Mesendoderm (in vitro differentiated cells): ENCODE data around the gene SHOC1.
"Not testable (repeated sequence)": the region's sequence is repeated elsewhere in the genome, so short reads cannot be mapped to it uniquely, and the experiment has no call there.

ENCODE experiments used
- DNase-seq: peaks from one replicate; pipeline ENCODE4 v3.0.0; 2013
- H2AK5ac ChIP-seq: 2 replicates; pipeline ENCODE4 v1.6.1; 2013; ENCODE audit warnings: low read length, inconsistent platforms
- H2BK120ac ChIP-seq: 2 replicates; pipeline ENCODE4 v1.6.1; 2013; ENCODE audit warnings: low read depth, mild to moderate bottlenecking, low read length, moderate library complexity, mixed read lengths
- H2BK15ac ChIP-seq: replicated peaks from 2 replicates; pipeline ENCODE4 v1.6.1; 2013; ENCODE audit warnings: low read depth, mild to moderate bottlenecking, moderate library complexity
- H2BK5ac ChIP-seq: 2 replicates; pipeline ENCODE4 v1.6.1; 2013; ENCODE audit warnings: low read length, inconsistent platforms
- H3K18ac ChIP-seq: 2 replicates; pipeline ENCODE4 v1.6.1; 2013; ENCODE audit warnings: mild to moderate bottlenecking, low read length, mixed read lengths
- H3K23ac ChIP-seq: one replicate; pipeline ENCODE4 v1.6.1; 2013; ENCODE audit warnings: low read length
- H3K27ac ChIP-seq: 2 replicates; pipeline ENCODE4 v1.5.1; 2013; ENCODE audit warnings: low read depth, mild to moderate bottlenecking, inconsistent platforms, low read length, moderate library complexity
- H3K27me3 ChIP-seq: 2 replicates; pipeline ENCODE4 v1.6.1; 2013; ENCODE audit warnings: low read length, control low read depth, mild to moderate bottlenecking, inconsistent platforms; ENCODE audit not compliant: insufficient read depth, poor library complexity
- H3K36me3 ChIP-seq: 2 replicates; pipeline ENCODE4 v1.6.1; 2013; ENCODE audit warnings: low read length, inconsistent platforms; ENCODE audit not compliant: control insufficient read depth, insufficient read depth
- H3K4ac ChIP-seq: one replicate; pipeline ENCODE4 v1.6.1; 2013; ENCODE audit warnings: low read depth, mild to moderate bottlenecking, low read length, moderate library complexity
- H3K4me1 ChIP-seq: 2 replicates; pipeline ENCODE4 v1.6.1; 2013; ENCODE audit warnings: low read depth, low read length, inconsistent platforms; ENCODE audit not compliant: control insufficient read depth
- H3K4me2 ChIP-seq: 2 replicates; pipeline ENCODE4 v1.6.1; 2013; ENCODE audit warnings: low read length
- H3K4me3 ChIP-seq: 2 replicates; pipeline ENCODE4 v1.5.1; 2013; ENCODE audit warnings: mild to moderate bottlenecking, low read length
- H3K56ac ChIP-seq: one replicate; pipeline ENCODE4 v1.6.1; 2013; ENCODE audit warnings: low read length
- H3K79me1 ChIP-seq: 2 replicates; pipeline ENCODE4 v1.6.1; 2013; ENCODE audit warnings: low read length, inconsistent platforms
- H3K79me2 ChIP-seq: 2 replicates; pipeline ENCODE4 v1.6.1; 2013; ENCODE audit warnings: mild to moderate bottlenecking, low read length; ENCODE audit not compliant: control insufficient read depth, insufficient read depth
- H3K9ac ChIP-seq: 2 replicates; pipeline ENCODE4 v1.6.1; 2013; ENCODE audit warnings: low read length, inconsistent platforms
- H4K5ac ChIP-seq: one replicate; pipeline ENCODE4 v1.6.1; 2013; ENCODE audit warnings: low read length
- H4K8ac ChIP-seq: one replicate; pipeline ENCODE4 v1.6.1; 2013; ENCODE audit warnings: low read depth, mild to moderate bottlenecking, control low read depth, low read length, moderate library complexity
- WGBS: extraction: QIAGEN DNeasy Blood & Tissue Kit; methylation state at CpG from one replicate; pipeline ENCODE4 v1.1.7; 2013; ENCODE audit warnings: low lambda C conversion rate, missing lambda C conversion rate; ENCODE audit not compliant: insufficient coverage; ENCODE audit errors: extremely low coverage; 5-methylcytosine and 5-hydroxymethylcytosine counted together

Gene SHOC1

GRCh38 chr9:111791821-111792220 is 2.9 kb downstream of the SHOC1 start:
- DNase-seq, H2BK5ac ChIP-seq, H2BK15ac ChIP-seq, H3K4ac ChIP-seq, H3K27ac ChIP-seq, H3K4me3 ChIP-seq, H4K8ac ChIP-seq, H3K4me2 ChIP-seq, H3K56ac ChIP-seq, H3K9ac ChIP-seq, H3K18ac ChIP-seq, H2AK5ac ChIP-seq, H2BK120ac ChIP-seq, H3K79me2 ChIP-seq, H3K36me3 ChIP-seq, H3K27me3 ChIP-seq, H3K79me1 ChIP-seq, H3K23ac ChIP-seq, H4K5ac ChIP-seq, H3K4me1 ChIP-seq: not testable (repeated sequence)
- WGBS, result no CpG with 5 or more reads among the region's 1 CpG

- H3K27ac ChIP-seq, result no peak overlapping the region
- no peak overlapping the region for H2BK5ac ChIP-seq
- no peak overlapping the region for H4K5ac ChIP-seq
- H3K9ac ChIP-seq, result no peak overlapping the region
- no peak overlapping the region for H2BK15ac ChIP-seq
- H3K4ac ChIP-seq, result no peak overlapping the region
- no CpG with 5 or more reads among the region's 1 CpG for WGBS
- H2BK120ac ChIP-seq, result no peak overlapping the region
- H2AK5ac ChIP-seq, result no peak overlapping the region
- H3K4me3 ChIP-seq, result no peak overlapping the region
- H3K27me3 ChIP-seq, result no peaks in the 10 kb centered on the region
- H3K79me2 ChIP-seq, result no peaks in the 10 kb centered on the region
- H3K4me2 ChIP-seq, result no peak overlapping the region
- H3K36me3 ChIP-seq, result no peaks in the 10 kb centered on the region
- H3K23ac ChIP-seq, result no peak overlapping the region
- H3K18ac ChIP-seq, result no peak overlapping the region
- no peak overlapping the region for H3K56ac ChIP-seq
- H3K4me1 ChIP-seq, result no peaks in the 10 kb centered on the region
- no peak for DNase-seq
- no peaks in the 10 kb centered on the region for H3K79me1 ChIP-seq
- H4K8ac ChIP-seq, result no peak overlapping the region
Observed at GRCh38 chr9:111789881-111790280, 4.9 kb downstream of the SHOC1 start.

- Histone ChIP-seq H3K23ac (no peak overlapping the region), H3K79me2 (no peaks in the 10 kb centered on the region), H3K9ac (no peak overlapping the region), H2BK120ac (no peak overlapping the region), H3K4ac (no peak overlapping the region), H3K27ac (no peak overlapping the region), H3K56ac (no peak overlapping the region), H3K27me3 (no peaks in the 10 kb centered on the region), H2AK5ac (no peak overlapping the region), H3K4me1 (no peaks in the 10 kb centered on the region), H3K18ac (no peak overlapping the region), H4K5ac (no peak overlapping the region), H2BK15ac (no peak overlapping the region), H4K8ac (no peak overlapping the region), H2BK5ac (no peak overlapping the region), H3K79me1 (no peaks in the 10 kb centered on the region), H3K36me3 (no peaks in the 10 kb centered on the region), H3K4me2 (no peak overlapping the region), H3K4me3 (no peak overlapping the region)
- no CpG with 5 or more reads among the region's 2 CpGs for WGBS
- DNase-seq, result no peak
Observed at GRCh38 chr9:111783857-111784256, 10.9 kb downstream of the SHOC1 start.

GRCh38 chr9:111783424-111783823 is 11.3 kb downstream of the SHOC1 start:
- Histone ChIP-seq H3K23ac (no peak overlapping the region), H2BK15ac (no peak overlapping the region), H3K56ac (no peak overlapping the region), H2BK5ac (no peak overlapping the region), H3K27me3 (no peaks in the 10 kb centered on the region), H3K4ac (no peak overlapping the region), H3K4me1 (no peaks in the 10 kb centered on the region), H2BK120ac (no peak overlapping the region), H3K18ac (no peak overlapping the region), H2AK5ac (no peak overlapping the region), H3K4me2 (no peak overlapping the region), H3K27ac (no peak overlapping the region), H4K8ac (no peak overlapping the region), H3K36me3 (no peaks in the 10 kb centered on the region), H3K79me1 (no peaks in the 10 kb centered on the region), H3K9ac (no peak overlapping the region), H3K79me2 (no peaks in the 10 kb centered on the region), H3K4me3 (no peak overlapping the region), H4K5ac (no peak overlapping the region)
- DNase-seq, result no peak
- WGBS, result no CpG with 5 or more reads among the region's 2 CpGs

GRCh38 chr9:111766066-111766465 is 28.7 kb downstream of the SHOC1 start:
- Histone ChIP-seq H2BK120ac (no peak overlapping the region), H3K9ac (no peak overlapping the region), H3K4ac (no peak overlapping the region), H3K23ac (no peak overlapping the region), H4K5ac (no peak overlapping the region), H3K79me1 (no peaks in the 10 kb centered on the region), H3K27me3 (no peaks in the 10 kb centered on the region), H2AK5ac (no peak overlapping the region), H3K56ac (no peak overlapping the region), H3K36me3 (no peaks in the 10 kb centered on the region), H4K8ac (no peak overlapping the region), H2BK5ac (no peak overlapping the region), H3K18ac (no peak overlapping the region), H3K4me2 (no peak overlapping the region), H2BK15ac (no peak overlapping the region), H3K4me3 (no peak overlapping the region), H3K4me1 (no peaks in the 10 kb centered on the region), H3K79me2 (no peaks in the 10 kb centered on the region), H3K27ac (no peak overlapping the region)
- DNase-seq, result no peak

GRCh38 chr9:111762556-111762955 is 32.2 kb downstream of the SHOC1 start:
- H3K18ac ChIP-seq, result no peak overlapping the region

More at GRCh38 chr9:111762556-111762955, 32.2 kb downstream of the SHOC1 start:
- H3K23ac ChIP-seq, result no peak overlapping the region
- no peak overlapping the region for H3K4ac ChIP-seq
- no peaks in the 10 kb centered on the region for H3K36me3 ChIP-seq
- H3K27me3 ChIP-seq, result no peaks in the 10 kb centered on the region
- H3K79me2 ChIP-seq, result no peaks in the 10 kb centered on the region
- H3K27ac ChIP-seq, result no peak overlapping the region
- no peak overlapping the region for H3K4me3 ChIP-seq
- no peaks in the 10 kb centered on the region for H3K79me1 ChIP-seq
- no peak overlapping the region for H3K56ac ChIP-seq
- no peak overlapping the region for H3K4me2 ChIP-seq
- WGBS, result no CpG with 5 or more reads among the region's 2 CpGs
- H3K9ac ChIP-seq, result no peak overlapping the region
- no peak overlapping the region for H2AK5ac ChIP-seq
- H3K4me1 ChIP-seq, result no peaks in the 10 kb centered on the region
- H4K5ac ChIP-seq, result no peak overlapping the region
- no peak overlapping the region for H2BK5ac ChIP-seq
- no peak for DNase-seq
- no peak overlapping the region for H2BK120ac ChIP-seq
- no peak overlapping the region for H4K8ac ChIP-seq
- no peak overlapping the region for H2BK15ac ChIP-seq
